KMS-11 (cell line): Measurements from ENCODE around the gene GEMIN4.

ENCODE experiments used
- H2AFZ ChIP-seq: fragments of 200-600 bp; sonication (generic); 2 replicates; pipeline ENCODE4 v1.6.1; 2016; ENCODE audit warnings: antibody characterized with exemption, mixed run types, low read depth
- H3K27ac ChIP-seq: fragments of 200-600 bp; sonication (generic); 2 replicates; pipeline ENCODE4 v1.6.1; 2016; ENCODE audit warnings: mild to moderate bottlenecking, mixed run types
- H3K27me3 ChIP-seq: fragments of 200-600 bp; sonication (generic); 2 replicates; pipeline ENCODE4 v1.6.1; 2017; ENCODE audit warnings: mild to moderate bottlenecking, low read depth, mixed run types, moderate library complexity; ENCODE audit not compliant: insufficient read depth
- H3K36me3 ChIP-seq: fragments of 200-600 bp; sonication (generic); 2 replicates; pipeline ENCODE4 v1.6.1; 2017; ENCODE audit warnings: mild to moderate bottlenecking, mixed run types; ENCODE audit not compliant: insufficient read depth
- H3K4me1 ChIP-seq: fragments of 200-600 bp; sonication (generic); 2 replicates; pipeline ENCODE4 v1.6.1; 2016; ENCODE audit warnings: mild to moderate bottlenecking, low read depth, mixed run types; ENCODE audit not compliant: poor library complexity, severe bottlenecking
- H3K4me2 ChIP-seq: fragments of 200-600 bp; sonication (generic); 2 replicates; pipeline ENCODE4 v1.7.0; 2016; ENCODE audit warnings: mild to moderate bottlenecking, mixed run types
- H3K4me3 ChIP-seq: fragments of 200-600 bp; sonication (generic); IDR thresholded peaks from 2 replicates; pipeline ENCODE4 v1.6.1; 2017; ENCODE audit warnings: low read depth, low read length, mixed read lengths; ENCODE audit not compliant: insufficient read depth
- H3K79me2 ChIP-seq: fragments of 200-600 bp; sonication (generic); 2 replicates; pipeline ENCODE4 v1.6.1; 2016; ENCODE audit warnings: low read depth, mixed run types; ENCODE audit not compliant: insufficient read depth
- H3K9ac ChIP-seq: fragments of 200-600 bp; sonication (generic); 2 replicates; pipeline ENCODE4 v1.6.1; 2016; ENCODE audit warnings: mild to moderate bottlenecking, mixed run types
- H4K20me1 ChIP-seq: fragments of 200-600 bp; sonication (generic); 2 replicates; pipeline ENCODE4 v1.6.1; 2016; ENCODE audit warnings: mild to moderate bottlenecking, mixed run types; ENCODE audit not compliant: insufficient read depth
- CTCF ChIP-seq: fragments of 200-600 bp; sonication (generic); conservative IDR thresholded peaks from 2 replicates; pipeline ENCODE4 v1.6.1; 2017; ENCODE audit warnings: low read depth, mild to moderate bottlenecking, antibody characterized with exemption, low read length, moderate library complexity, mixed read lengths

GEMIN4 gene

DNA sequence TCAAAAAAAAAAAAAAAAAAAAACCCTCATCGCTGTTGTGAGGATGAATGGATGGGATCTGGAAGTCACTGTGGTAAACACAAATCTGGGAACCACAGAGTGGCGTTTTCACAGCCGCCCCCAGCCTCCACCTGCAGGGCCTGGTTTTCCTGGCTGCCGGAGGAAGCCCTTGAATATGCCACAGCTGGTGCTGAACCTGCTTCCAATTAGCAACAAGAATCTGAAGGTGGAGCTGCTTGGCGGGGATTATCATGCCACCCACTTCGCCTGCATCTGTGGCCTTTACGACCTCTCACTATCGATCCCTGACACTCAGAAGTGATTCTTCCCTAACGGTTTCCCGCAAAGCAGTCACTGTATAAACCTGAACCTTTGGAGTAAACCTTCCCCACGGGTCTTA, 46.2 kb upstream of the GEMIN4 start:
- Histone ChIP-seq H3K4me1 (no peaks in the 10 kb centered on the region), H4K20me1 (no peaks in the 10 kb centered on the region), H3K36me3 (no peaks in the 10 kb centered on the region), H2AFZ (no peak overlapping the region), H3K4me2 (no peak overlapping the region), H3K79me2 (no peaks in the 10 kb centered on the region), H3K9ac (no peak overlapping the region), H3K27ac (no peak overlapping the region), H3K4me3 (no peak overlapping the region), H3K27me3 (peaks cover 8% of the 10 kb centered on the region; the same call in 1 of the 2 replicates)
- TF ChIP-seq CTCF: no peak

- Histone ChIP-seq H3K27ac (no peak overlapping the region), H3K4me1 (no peaks in the 10 kb centered on the region), H4K20me1 (no peaks in the 10 kb centered on the region), H2AFZ (no peak overlapping the region), H3K9ac (no peak overlapping the region), H3K4me3 (no peak overlapping the region), H3K4me2 (no peak overlapping the region), H3K36me3 (no peaks in the 10 kb centered on the region), H3K79me2 (no peaks in the 10 kb centered on the region), H3K27me3 (peaks cover 6% of the 10 kb centered on the region; the same call in 1 of the 2 replicates)
- TF ChIP-seq CTCF: no peak
Measured at GRCh38 chr17:797236-797840, 45.3 kb upstream of the GEMIN4 start.

DNA sequence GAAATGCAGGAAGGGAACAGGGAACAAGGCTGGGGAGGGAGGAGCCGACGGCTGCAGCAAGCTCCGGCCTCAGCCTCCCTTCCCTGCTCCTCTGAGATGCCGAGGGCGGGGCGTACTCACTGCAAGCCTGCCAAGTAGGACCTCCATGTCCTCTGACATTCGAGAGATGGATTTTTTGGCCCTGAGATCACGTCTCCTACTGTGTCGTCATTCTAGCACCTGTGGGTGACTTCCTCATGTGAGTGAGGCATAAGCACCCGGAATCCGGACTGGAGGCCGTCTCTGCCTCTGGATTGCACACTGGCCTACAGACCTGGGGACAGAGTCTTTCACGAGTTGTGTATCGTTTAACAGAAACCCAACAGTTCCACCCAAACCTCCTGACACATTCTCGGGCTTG, 44.5 kb upstream of the GEMIN4 start:
- Histone ChIP-seq H3K27me3 (peaks cover 6% of the 10 kb centered on the region; the same call in 1 of the 2 replicates), H3K27ac (no peak overlapping the region), H3K36me3 (no peaks in the 10 kb centered on the region)

DNA sequence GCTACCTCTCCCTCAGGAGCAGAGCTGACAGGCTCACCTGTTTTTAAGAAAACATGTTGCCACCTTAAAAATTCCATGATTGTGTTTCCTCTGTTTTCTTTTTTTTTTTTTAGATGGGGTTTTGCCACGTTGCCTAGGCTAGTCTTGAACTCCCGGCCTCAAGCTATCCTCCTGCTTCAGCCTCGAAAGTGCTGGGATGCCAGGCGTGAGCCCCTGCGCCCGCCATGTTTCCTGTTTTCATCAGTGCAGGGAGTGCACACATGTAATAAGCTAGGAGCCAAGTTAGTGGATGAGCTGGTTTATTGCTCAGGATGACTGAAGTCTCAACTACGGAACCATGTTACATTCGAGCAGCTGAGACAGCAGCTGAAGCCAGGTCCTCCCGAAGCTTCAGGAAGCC, 43.7 kb upstream of the GEMIN4 start:
- no peaks in the 10 kb centered on the region for H3K36me3 ChIP-seq
- H3K27ac ChIP-seq: no peak overlapping the region
- H4K20me1 ChIP-seq: no peaks in the 10 kb centered on the region
- H2AFZ ChIP-seq: no peak overlapping the region
- no peak overlapping the region for H3K4me3 ChIP-seq
- no peak for TF ChIP-seq CTCF
- H3K9ac ChIP-seq: no peak overlapping the region
- H3K4me2 ChIP-seq: no peak overlapping the region
- no peaks in the 10 kb centered on the region for H3K4me1 ChIP-seq
- peaks cover 4% of the 10 kb centered on the region; the same call in 1 of the 2 replicates for H3K27me3 ChIP-seq
- H3K79me2 ChIP-seq: no peaks in the 10 kb centered on the region

More for the DNA sequence above, 44.5 kb upstream of the GEMIN4 start:
- TF ChIP-seq CTCF: no peak
- H2AFZ ChIP-seq: no peak overlapping the region
- no peaks in the 10 kb centered on the region for H3K79me2 ChIP-seq
- no peak overlapping the region for H3K9ac ChIP-seq
- no peaks in the 10 kb centered on the region for H4K20me1 ChIP-seq
- H3K4me3 ChIP-seq: no peak overlapping the region
- H3K4me2 ChIP-seq: no peak overlapping the region
- no peaks in the 10 kb centered on the region for H3K4me1 ChIP-seq
